Activated naive CD4-positive, alpha-beta T cell (primary cell): ENCODE results near the gene CNP.

Experiments
- DNase-seq, 4 experiments: peaks; one replicate each; lab custom pipeline; 2025; lab: John Stamatoyannopoulos, UW

Gene CNP

DNA sequence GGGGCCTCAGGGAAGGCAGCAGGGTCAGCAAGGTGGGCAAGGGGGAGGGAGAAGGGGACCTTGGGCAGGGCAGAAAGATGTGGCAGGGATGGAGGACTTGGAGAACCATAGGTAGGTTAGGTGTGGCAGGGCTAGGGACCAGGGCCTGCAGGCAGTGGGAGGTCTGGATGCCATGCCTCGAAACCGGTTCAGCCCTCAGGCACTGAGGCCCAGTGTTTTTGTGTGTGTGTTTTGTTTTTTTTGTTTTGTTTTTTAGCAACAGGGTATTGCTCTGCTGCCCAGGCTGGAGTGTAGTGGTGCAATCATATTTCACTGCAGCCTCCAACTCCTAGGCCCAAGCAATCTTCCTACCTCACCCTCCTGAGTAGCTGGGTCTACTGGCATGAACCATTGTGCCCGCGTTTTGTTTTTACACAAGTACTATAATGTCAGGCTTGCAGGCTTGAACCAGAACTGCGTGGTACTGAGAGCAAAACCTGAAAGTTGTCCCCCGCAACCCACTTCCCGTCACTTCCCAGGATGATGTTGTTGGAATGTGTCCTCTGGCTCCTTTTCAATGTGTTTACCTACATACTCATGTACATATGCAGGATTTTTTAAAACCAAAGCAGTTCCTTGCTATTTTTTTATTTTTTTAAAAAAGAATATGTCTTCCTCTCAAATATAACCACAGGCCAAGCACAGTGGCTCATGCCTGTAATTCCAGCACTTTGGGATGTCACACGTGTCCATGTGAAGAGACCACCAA lies 23.8 kb upstream of the CNP start:
- no peak for DNase-seq

DNA sequence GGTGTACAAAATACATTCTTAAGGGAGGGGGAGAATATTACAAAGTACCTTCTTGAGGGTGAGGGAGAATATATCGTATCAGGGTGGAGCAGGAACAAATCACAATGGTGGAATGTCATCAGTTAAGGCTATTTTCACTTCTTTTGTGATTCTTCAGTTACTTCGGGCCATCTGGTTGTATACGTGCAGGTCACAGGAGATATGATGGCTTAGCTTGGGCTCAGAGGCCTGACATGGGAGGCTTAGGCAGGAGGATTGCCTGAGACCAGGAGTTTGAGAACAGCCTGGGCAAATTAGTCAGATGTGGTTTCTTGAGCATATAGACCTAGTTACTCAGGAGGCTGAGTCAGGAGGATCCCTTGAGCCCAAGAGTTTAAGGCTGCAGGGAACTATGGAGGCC lies 23.1 kb upstream of the CNP start:
- no peak for DNase-seq

DNA sequence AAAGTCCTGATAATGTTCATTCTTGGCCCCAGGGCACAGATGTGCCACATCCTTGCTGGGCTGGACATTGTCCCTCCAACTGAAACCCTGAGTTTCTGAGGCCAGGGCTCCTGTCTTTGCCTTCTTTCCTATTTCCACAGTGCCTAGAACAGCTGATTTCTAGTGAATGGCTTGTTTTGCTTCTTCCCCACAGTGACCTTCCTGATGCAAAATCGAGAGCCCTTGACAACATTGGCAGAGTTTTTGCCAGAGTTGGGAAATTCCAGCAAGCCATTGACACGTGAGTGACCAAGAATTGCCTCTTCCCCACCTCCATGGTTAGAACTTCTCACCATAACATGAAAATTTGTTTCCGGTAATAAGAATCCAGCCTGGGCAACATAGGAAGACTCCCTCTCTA lies 21.7 kb upstream of the CNP start:
- no peak for DNase-seq

DNA sequence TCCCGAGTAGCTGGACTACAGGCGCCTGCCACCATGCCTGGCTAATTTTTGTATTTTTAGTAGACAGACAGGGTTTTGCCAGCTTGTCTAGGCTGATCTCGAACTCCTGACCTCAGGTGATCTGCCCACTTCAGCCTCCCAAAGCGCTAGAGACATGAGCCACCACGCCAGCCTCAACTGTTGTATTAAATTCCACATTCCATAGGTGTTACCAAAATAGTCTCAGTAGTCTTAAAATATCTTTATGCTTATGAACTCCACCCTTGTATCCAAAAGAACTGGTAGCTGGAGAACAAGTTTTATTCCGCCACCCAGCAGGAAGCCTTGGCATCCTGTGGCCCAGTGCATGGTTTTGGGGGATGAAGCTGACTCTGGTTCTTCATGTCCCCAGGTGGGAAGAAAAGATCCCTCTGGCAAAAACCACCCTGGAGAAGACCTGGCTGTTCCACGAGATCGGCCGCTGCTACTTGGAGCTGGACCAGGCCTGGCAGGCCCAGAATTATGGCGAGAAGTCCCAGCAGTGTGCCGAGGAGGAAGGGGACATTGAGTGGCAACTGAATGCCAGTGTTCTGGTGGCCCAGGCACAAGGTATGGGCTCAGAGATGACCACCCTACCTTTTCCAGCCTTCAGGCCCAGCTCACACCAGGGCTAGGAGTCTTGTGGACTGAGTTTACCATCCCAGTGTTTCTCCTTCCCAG lies 17.7 kb upstream of the CNP start:
- no peak for DNase-seq

DNA sequence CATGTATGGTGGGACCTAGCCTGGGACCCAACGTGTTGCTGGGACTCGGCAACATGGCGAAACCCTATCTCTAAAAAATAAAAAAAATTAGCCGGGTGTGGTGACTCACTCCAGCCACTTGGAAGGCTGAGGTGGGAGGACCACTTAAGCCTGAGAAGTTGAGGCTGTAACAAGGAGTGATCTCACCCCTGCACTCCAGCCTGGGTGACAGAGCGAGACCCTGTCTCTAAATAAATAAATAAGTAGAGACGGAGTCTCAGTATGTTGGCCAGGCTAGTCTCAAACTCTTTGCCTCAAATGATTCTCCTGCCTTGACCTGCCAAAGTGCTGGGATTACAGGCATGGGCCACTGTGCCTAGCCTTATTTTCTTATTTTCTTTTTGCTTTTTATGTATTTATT lies 10.1 kb upstream of the CNP start:
- no peak for DNase-seq

DNA sequence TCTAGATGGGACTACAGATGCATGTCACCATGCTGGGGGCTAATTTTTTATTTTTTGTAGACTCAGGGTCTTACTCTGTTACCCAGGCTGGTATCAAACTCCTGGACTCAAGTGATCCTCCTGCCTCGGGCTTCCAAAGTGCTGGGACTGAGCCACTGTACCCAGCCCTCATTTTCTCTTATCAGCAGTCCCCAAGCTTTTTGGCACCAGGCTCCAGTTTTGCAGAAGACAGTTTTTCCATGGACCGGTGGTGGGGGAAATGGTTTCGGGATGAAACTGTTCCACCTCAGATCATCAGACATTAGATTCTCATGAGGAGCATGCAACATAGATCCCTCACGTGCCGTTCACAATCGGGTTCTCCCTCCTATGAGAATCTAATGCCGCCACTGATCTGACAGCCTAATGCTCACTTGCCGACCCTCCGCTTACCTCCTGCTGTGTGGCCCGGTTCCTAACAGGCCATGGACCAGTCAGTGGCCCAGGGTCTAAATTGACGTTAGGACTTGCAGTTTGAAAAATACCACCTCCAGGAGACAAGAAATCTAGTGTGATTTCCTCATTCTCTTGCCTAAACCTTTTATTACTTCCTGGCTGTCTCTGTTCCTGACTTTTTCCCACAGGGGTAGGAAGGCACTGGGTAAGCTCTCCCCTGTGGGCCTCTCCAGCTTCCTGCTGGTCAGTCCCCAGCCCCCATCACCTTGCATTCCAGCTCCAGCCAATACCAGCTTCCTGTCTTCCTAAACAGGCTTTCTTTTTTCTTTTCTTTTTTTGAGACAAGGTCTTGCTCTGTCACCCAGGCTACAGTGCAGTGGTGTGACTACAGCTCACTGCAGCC lies 9.3 kb upstream of the CNP start:
- DNase-seq, result no peak

DNA sequence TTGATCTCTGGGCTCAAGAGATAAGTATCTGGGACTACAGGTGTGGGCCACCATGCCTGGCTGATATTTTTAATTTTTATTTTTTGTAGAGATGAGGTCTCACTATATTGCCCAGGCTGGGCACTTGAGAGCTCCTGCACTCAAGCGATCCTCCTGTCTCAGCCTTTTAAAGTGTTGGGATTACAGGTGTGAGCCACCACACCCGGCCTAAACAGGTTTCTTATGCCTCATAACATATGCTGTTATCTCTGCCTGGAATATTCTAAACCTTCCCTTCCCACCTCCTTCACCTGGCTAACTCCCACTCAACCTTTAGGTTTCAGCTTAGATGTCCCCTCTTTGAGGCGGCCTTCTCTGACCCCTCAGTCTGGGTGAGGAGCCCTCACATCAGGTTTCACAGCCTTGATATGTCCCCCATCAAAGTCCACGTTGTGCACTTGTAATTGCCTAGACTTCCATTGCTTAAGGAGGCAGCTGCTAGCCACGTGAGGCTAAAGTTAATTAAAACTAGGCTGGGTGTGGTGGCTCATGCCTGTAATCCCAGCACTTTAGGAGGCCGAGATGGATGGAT lies 8.6 kb upstream of the CNP start:
- no peak for DNase-seq

DNA sequence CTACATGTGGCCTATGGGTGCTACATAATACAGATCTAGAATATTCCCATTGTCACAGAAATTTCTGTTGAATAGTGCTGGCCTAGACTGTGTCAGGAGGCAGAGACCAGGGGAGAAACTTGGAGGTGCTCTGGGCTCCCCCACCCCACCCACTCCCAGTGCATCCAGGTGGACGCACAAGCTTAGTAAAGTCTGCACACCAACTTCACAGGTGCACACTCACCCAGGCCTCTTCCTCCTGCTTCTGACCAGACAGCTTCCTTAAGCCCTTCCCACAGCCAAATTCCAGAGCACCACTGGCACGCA lies 7.6 kb upstream of the CNP start:
- DNase-seq, result no peak

DNA sequence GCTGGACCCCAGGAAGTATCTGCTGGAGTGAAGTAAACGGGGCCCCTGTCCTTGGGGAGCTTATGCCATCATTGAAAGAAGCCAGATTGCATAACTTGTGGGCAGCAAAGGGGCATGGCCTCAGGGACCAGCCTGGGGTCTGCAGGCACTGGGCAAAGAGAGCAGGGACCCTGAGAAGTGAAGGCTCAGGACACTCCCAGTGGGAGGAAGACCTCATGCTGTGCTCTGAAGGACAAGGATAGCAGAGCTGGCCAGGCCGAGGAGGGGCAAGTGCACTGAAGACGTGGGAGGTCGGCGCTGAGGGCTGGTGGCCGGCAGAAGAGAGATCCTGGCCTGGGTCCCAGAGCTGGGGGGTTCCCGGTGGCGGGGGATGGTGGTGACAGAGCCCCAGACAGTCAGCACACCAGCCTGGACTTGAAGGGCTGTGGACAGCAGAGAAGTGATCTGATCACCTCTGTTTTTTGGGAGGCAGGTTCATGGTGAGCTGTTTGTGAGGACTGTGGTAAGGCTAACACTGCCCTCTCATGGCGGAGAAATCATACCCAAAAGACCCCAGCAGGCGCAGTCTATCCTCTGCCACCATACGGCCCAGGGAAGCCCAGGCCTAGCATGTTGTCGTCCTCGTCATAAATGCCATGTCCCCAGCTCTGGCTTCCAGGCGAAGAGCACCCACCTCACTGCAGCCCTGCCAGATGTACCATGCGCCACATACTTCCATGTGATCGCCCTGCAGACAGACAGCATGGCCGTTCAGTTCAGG lies 7.1 kb upstream of the CNP start:
- DNase-seq, result no peak

DNA sequence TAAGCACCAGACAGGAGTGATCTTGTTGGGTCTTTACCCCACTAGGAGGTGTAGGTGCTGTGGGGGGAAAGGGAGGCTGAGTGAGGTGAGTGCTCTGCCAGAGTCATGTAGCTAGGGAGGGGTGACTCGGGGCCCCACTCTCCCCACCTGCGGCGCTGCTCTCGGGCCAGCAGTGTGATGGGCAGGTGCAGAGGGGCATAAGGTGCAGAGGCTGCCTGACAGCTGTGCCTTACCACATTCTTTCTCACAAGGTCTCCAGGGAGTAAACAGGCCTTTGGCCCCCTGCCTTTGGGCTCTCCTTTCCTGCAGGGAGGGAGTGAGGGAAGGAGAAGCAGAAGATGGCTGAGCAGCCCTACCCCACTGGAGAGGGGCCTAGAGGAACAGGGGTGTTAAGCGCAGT lies 4.5 kb upstream of the CNP start:
- DNase-seq, result no peak

DNA sequence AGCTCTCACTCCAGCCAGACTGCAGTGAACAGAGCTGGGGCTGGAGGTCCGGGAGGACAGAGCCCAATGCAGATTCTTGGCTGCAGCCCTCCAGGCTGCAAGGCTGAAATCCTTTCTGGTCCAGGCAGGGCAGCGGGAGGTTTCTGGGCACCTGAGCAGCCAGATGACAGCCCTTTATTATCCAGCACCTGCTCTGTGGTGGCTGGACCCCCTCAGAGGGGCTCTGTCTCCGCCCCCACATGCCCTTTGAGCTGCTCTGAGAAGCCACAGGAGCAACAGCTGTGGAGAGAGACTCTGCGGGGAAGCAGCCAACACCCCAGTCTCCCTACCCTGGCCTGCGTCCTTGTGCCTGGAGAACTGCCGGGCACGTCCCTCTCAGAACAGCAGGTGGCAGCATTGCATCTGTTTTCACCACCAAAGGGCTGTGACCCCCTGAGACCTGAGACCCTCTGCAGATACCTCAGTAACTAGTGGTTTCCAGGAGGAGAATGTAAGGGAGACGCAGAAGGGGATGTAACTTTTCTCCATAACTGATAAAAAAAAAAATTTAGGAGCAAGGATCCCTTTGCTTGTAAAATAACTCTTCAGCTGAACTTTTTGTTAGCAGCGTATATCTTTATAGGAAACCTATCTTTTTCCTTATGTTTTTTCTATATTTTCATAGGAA lies 3.7 kb upstream of the CNP start:
- peak; percentile 22 to 61 (median 46) for DNase-seq

DNA sequence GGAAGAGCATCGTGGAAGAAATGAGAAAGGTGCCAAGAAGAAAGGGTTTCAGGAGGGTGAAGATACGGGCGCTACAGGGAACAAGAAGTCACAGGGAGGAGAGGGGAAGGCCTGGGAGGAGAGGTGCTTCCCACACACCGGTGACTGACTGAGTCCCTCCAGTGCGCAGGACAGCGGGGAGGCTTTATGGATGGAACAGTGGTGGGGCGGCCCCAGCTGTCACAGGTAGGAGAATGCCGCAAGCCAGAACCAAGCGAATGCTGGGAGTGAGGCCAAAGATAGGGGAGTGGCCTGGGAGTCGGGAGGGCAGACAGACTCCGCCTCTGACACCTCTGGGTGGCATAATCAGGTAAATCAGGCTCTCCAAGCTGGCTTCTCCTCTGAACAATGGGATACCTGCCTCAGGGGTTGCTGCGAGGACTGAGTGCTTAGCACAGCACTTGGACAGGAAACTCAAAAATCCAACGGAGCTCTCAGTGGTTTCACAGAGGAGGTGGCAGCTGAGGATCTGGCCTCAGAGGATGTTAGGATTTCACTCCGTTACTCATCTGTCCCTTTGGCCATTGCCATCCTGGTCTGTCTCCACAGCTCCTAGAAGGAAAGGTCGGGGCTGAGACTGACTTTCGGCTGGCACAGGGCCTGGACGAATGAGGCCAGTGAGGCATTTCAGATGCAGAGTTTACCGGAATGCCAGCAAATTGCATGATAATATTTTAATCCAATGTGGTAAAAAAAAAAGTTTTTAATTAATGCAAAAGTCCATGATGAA lies 717 bp upstream of the CNP start:
- peak in 3 of 4 experiments; percentile 16 to 53 (median 32) for DNase-seq

DNA sequence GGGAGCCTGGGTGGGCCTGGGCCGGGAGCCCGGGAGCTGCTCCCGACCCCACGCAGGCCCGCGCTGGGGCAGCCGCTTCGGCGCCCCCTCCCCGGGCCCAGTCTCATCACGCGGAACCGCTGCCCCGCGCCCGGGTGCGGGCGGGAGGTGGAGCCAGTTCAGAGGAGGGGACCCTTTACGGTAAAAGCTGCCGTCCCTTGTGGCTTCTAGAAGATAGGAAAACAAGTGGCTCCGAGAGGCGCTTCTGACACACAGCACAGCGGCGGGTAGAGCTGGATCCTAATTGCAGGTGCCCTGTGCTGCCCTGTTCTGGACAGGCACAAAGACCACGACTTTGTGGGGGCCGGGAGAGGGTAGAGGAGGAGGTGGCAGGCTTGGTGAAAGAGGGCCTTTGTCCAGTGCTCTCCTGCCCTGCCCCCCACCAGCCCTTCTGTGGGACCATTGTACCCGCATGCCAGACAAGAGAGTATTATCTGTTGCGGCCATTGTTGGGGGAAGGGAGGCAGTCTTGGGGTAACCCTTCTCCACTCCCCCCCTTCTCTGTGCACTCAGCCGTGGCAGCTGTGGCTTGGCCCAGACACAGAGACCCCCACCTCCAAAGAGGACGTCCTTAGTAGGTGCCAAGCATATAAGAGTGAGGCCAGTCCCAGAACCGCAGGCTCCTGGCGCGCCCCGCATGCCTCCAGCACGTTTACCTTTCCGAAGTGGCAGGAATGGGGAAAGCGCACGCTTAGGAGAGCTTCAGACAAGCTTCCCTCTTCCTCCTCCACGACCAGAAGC lies 736 bp downstream of the CNP start:
- peak in 2 of 4 experiments; percentile 27 to 61 for DNase-seq

DNA sequence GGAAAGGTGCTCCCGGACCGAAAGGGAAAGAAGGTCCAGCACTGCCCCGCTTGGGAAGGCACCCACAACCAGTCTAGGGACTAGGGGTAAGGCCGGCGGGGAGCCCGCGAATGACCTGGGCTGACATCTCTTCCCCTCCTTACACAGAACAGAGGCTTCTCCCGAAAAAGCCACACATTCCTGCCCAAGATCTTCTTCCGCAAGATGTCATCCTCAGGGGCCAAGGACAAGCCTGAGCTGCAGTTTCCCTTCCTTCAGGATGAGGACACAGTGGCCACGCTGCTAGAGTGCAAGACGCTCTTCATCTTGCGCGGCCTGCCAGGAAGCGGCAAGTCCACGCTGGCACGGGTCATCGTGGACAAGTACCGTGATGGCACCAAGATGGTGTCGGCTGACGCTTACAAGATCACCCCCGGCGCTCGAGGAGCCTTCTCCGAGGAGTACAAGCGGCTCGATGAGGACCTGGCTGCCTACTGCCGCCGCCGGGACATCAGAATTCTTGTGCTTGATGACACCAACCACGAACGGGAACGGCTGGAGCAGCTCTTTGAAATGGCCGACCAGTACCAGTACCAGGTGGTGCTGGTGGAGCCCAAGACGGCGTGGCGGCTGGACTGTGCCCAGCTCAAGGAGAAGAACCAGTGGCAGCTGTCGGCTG lies 1.5 kb downstream of the CNP start:
- no peak for DNase-seq

DNA sequence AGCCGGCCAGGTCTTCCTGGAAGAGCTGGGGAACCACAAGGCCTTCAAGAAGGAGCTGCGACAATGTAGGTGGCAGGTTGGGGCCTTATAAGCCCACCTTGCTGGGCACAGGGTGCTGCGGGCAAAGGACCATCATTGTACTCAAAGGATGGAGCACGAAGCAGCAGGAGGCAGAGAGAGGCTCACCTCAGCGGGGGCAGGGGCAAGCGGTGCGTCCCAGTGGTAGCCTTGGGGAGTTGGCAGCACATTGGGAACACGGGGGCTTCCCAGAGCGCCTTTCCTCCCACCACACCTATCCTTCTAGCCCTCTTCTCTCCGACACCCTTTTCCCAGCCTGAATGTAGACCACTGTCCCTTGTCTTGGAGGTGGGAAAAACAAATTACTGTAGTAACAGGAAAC lies 2.1 kb downstream of the CNP start:
- DNase-seq, result no peak

DNA sequence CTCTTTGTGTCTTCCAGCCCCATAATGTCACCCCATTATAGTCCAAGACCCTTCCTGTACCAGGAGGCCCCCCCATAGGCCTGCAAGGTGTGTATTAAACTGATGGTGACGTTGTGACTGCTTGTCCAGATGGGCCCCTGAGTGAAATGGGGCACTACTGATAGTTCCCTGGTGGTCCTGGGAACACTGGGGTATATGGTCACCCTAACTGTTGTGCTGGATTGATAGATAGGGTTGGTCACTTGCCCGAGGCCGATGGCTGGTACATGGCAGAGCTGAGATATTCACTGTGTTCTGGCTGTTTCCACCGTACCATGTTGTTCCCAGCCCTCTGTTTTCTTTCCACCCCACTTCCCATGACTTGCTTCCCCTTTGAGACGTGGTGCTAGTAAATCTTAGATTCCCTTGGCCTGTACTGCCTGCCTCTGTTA lies 4.3 kb downstream of the CNP start:
- DNase-seq, result no peak

DNA sequence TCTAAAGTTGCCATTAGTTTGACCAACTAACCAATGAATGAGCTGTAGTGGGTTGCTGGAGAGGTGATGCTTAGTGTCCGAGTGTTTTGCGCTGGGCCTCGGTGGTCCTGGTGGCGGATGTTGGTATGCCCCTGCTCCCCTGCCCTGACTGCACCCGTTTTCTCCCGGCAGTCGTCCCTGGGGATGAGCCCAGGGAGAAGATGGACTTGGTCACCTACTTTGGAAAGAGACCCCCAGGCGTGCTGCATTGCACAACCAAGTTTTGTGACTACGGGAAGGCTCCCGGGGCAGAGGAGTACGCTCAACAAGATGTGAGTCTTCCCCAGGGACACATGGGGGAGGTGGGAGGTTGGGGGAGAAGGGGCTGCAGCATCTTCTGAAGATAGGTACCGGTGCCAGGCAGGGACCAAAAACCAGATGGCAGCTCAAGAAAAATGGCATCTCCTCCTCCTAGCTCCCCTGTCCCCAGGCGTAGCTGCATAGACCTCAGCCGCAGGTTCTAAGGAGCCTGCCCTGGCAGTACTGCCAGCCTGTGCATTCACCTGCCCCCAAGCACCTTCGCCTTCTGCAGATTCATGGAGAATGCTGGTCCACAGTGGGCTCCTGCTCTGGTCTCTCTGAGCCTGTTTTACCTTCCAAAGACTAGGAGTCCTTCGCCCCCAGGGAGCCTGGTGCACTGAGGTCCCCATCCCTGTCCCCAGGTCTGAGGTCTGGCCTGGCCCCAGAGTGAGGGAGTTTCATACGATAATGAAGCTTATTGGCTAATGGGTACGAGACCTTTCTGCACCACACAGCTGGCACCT lies 5.3 kb downstream of the CNP start:
- no peak for DNase-seq
